Lung (tissue), 12 donors: ENCODE measurements around the gene SMIM29. TPM values are rescaled to one million over a fixed set of nuclear protein-coding genes. Genes with fewer than 3 reads are reported as not detected.

ENCODE experiments used
- ATAC-seq: fragments of 200-7000 bp; cut with Tn5 transposase; one replicate; pipeline ENCODE4 v1.9.1; 2020; ENCODE audit warnings: moderate number of reproducible peaks; ENCODE audit not compliant: insufficient read depth, low FRiP score
- DNase-seq, 3 donors: peaks; one replicate each; pipeline ENCODE4 v3.0.0-alpha.2; 2013 to 2017
- H3K27ac ChIP-seq, 2 donors: one replicate each; pipeline ENCODE4 v1.5.1; 2013; ENCODE audit warnings: mild to moderate bottlenecking in 2 of 2, moderate library complexity in 2 of 2, control low read depth in 1 of 2, inconsistent platforms in 1 of 2, low read depth in 1 of 2, low read length in 1 of 2
- H3K27me3 ChIP-seq, 3 donors: one replicate each; pipeline ENCODE4 v1.5.1; 2013; ENCODE audit warnings: low read length in 2 of 3; ENCODE audit not compliant: control insufficient read depth in 3 of 3, insufficient read depth in 3 of 3
- H3K36me3 ChIP-seq, 4 donors: one replicate each; pipeline ENCODE4 v1.5.1; 2013; ENCODE audit warnings: low read length in 4 of 4, mild to moderate bottlenecking in 1 of 4, moderate library complexity in 1 of 4; ENCODE audit not compliant: control insufficient read depth in 4 of 4, insufficient read depth in 4 of 4
- H3K4me1 ChIP-seq, 5 donors: one replicate each; pipeline ENCODE4 v1.5.1; 2013; ENCODE audit warnings: low read length in 5 of 5, mild to moderate bottlenecking in 2 of 5, moderate library complexity in 1 of 5; ENCODE audit not compliant: control insufficient read depth in 5 of 5, insufficient read depth in 5 of 5
- H3K4me3 ChIP-seq: one replicate; pipeline ENCODE4 v1.5.1; 2013; ENCODE audit warnings: mild to moderate bottlenecking, control low read depth, moderate library complexity
- H3K9ac ChIP-seq, 2 donors: one replicate each; pipeline ENCODE4 v1.5.1; 2013; ENCODE audit warnings: low read length in 2 of 2, control low read depth in 1 of 2; ENCODE audit not compliant: insufficient read depth in 1 of 2
- H3K9me3 ChIP-seq, 4 donors: one replicate each; pipeline ENCODE4 v1.5.1; 2013; ENCODE audit warnings: low read length in 3 of 4, mild to moderate bottlenecking in 1 of 4, moderate library complexity in 1 of 4; ENCODE audit not compliant: control insufficient read depth in 4 of 4, insufficient read depth in 3 of 4
- CTCF ChIP-seq: IDR thresholded peaks from 2 replicates; pipeline ENCODE4 v1.5.1; 2012; ENCODE audit warnings: mild to moderate bottlenecking; ENCODE audit errors: control extremely low read depth, extremely low read depth
- WGBS, 2 donors: extraction: QIAGEN DNeasy Blood & Tissue Kit; methylation state at CpG; one replicate each; pipeline ENCODE4 v1.1.7; 2013; 5-methylcytosine and 5-hydroxymethylcytosine counted together
- polyA plus RNA-seq, 2 donors: library from polyadenylated mRNA; stranded (reverse); fragments of 200-250 nt; gene quantifications; one replicate each; pipeline ENCODE4 v1.2.1, GENCODE V29; 2013
- total RNA-seq, 2 donors: library from RNA; depleted of rRNA in 1 of 2; stranded (reverse); fragments of >200 nt in 1 of 2; gene quantifications; one replicate each; pipeline ENCODE4 v1.2.1, GENCODE V29; 2014 to 2021
- donor health status: control.
- donor health status: control.
- donor health status: Bipolar disorder and iron deficiency.
- donor health status: healthy.
- donor health status: DM: yes; HTN: yes; CAD: no.

Gene SMIM29
- total and polyA plus RNA-seq, 4 donors: 8.5 to 122 (median 58.3) TPM

GRCh38 chr6:34241351-34242215 is 7.2 kb downstream of the SMIM29 start:
- no peak overlapping the region for H3K9ac ChIP-seq
- ATAC-seq (no peak), DNase-seq (no peak)
- H3K27me3 ChIP-seq: no peaks in the 10 kb centered on the region
- H3K27ac ChIP-seq: no peak overlapping the region
- H3K9me3 ChIP-seq: no peaks in the 10 kb centered on the region
- H3K4me1 ChIP-seq: peaks cover 0 to 14% (median 11%) of the 10 kb centered on the region in 5 donors
- H3K4me3 ChIP-seq: no peak overlapping the region
- peaks cover 0 to 27% (median 0%) of the 10 kb centered on the region in 4 donors for H3K36me3 ChIP-seq
- 93 to 95% methylated on average over 13 of the region's 13 CpGs for WGBS, 2 donors
- no peak for TF ChIP-seq CTCF

- Histone ChIP-seq H3K4me1 (peaks cover 0 to 20% (median 14%) of the 10 kb centered on the region in 5 donors), H3K27me3 (no peaks in the 10 kb centered on the region), H3K36me3 (peaks cover 0 to 23% (median 0%) of the 10 kb centered on the region in 4 donors), H3K9ac (no peak overlapping the region), H3K27ac (no peak overlapping the region), H3K4me3 (no peak overlapping the region), H3K9me3 (no peaks in the 10 kb centered on the region)
- 90 to 94% methylated on average over 22 of the region's 22 CpGs for WGBS, 2 donors
- no peak for TF ChIP-seq CTCF
- ATAC-seq (no peak), DNase-seq (no peak)
These were observed 8.2 kb downstream of the SMIM29 start for GRCh38 chr6:34240329-34241248.

GRCh38 chr6:34239893-34240292 is 8.9 kb downstream of the SMIM29 start:
- Histone ChIP-seq H3K4me1 (peaks cover 0 to 21% (median 14%) of the 10 kb centered on the region in 5 donors), H3K27ac (no peak overlapping the region), H3K4me3 (no peak overlapping the region), H3K9me3 (no peaks in the 10 kb centered on the region), H3K27me3 (no peaks in the 10 kb centered on the region), H3K36me3 (peaks cover 0 to 20% (median 0%) of the 10 kb centered on the region in 4 donors), H3K9ac (no peak overlapping the region)
- 98 to 100% methylated on average over 2 of the region's 2 CpGs for WGBS, 2 donors
- TF ChIP-seq CTCF: no peak
- ATAC-seq (no peak), DNase-seq (no peak)
